DMS53 (cell line): Measurements from ENCODE around the gene FXYD7.
"Not testable (repeated sequence)": the region's sequence is repeated elsewhere in the genome, so short reads cannot be mapped to it uniquely, and the experiment has no call there.

Source experiments
- DNase-seq: peaks from one replicate; lab custom pipeline; 2025; lab: John Stamatoyannopoulos, UW

FXYD7 gene

DNA sequence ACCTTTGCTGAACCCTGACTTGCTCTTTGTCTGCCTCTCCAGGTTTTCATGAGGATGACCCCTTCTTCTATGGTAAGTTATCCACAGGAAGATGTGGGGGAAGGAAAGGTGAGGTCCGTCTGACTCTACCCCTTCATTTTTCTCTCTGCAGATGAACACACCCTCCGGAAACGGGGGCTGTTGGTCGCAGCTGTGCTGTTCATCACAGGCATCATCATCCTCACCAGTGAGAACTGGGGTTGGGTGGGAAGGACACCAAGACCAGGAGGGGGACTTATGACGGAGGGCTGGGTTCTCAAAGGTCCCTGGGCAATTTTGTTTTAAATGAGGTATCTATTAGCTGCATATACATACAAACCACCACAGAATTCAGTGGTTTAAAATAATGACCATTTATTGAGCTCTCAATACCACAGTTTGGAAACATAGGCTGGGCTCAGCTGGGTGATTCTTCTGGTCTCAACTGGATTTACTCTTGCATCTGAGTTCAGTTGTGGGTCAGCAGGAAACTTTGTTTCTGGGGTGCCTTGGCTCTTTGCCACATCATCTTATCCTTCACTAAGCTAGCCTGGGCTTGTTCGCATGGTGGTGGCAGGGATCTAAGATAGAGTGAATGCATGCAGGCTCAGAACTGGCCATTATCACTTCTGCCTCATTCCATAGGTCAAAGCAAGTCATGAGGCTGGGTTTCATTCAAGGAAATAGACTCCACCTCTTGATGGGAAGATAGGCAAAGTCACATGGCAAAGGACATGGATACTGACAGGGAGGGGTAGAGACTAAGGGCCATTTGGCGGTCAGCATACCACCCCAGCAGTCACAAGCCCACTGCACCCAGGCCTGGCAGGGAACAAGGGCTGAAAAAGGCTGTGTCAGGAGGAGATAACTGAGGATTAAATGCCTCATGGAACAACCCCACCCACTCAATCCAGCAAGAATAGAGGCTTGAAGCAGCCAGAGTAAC is 23.3 kb downstream of the FXYD7 start:
- DNase-seq: no peak

- DNase-seq: no peak
Measured at GRCh38 chr19:35167251-35168119, 24.4 kb downstream of the FXYD7 start.

DNA sequence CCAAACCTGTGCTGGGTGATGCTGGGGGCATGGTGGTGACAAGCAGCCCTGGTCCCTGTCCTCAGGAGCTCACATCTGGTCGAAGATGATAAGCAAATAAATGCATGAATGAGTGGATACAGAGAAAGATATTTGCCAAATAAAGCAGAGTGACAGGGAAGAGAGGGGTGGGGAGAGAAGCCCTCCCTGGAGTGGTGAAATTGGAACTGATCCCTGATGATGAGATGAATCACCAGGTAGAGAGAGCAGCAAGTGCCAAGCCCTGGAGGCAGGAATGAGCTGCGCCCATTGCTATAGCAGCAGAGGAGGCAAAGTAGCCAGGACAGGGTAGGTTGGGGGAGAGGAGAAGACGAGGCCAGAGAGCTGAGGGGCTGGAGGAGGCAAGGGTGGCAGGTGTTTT is 25.1 kb downstream of the FXYD7 start:
- DNase-seq: peak; percentile 59

DNA sequence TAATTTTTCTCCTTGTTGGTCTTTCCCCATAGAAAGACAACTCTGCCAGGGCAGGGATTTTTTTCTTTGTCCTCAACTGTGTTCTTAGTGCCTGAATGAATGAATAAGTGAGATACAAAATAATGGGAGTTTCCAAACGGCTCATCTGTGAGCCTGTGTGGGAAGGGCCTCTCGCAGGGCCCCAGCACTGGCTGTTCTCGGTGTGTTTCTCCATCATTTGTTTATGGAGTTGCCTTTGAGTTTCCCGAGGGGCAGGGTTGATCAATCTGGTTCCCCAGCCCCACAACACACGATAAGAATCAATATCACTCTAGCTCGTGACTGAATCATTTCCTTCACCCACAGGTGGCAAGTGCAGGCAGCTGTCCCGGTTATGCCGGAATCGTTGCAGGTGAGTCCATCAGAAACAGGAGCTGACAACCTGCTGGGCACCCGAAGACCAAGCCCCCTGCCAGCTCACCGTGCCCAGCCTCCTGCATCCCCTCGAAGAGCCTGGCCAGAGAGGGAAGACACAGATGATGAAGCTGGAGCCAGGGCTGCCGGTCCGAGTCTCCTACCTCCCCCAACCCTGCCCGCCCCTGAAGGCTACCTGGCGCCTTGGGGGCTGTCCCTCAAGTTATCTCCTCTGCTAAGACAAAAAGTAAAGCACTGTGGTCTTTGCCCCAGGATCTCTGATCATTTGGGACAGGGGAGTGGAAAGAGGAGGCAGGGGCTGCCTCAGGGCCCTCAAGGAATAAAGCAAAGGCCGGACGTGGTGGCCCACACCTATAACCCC is 26.4 kb downstream of the FXYD7 start:
- DNase-seq: no peak

GRCh38 chr19:35170359-35171061 is 27.5 kb downstream of the FXYD7 start:
- DNase-seq: no peak

DNA sequence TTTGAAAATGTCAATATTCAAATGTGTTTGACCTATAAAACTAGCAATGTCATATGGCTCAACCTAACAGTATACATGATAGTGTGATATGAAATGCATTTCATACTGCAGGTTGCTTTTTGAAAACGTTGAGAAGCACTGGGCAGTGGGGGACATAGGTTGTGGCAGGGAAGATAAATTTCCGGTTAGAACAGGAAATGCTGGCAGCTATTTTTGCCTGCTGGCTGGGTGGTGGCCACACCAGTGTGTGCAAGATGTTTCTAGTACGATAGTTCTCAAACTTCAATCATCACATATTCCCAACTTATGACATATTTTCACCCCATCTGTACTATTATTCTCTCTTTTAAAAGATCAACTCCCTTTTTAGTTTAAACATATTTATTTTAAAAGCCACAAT is 28.7 kb downstream of the FXYD7 start:
- no peak for DNase-seq

- DNase-seq: no peak
Measured at GRCh38 chr19:35174226-35174625, 31.2 kb downstream of the FXYD7 start.

- DNase-seq: no peak
Measured at GRCh38 chr19:35176181-35176570, 33.1 kb downstream of the FXYD7 start.

DNA sequence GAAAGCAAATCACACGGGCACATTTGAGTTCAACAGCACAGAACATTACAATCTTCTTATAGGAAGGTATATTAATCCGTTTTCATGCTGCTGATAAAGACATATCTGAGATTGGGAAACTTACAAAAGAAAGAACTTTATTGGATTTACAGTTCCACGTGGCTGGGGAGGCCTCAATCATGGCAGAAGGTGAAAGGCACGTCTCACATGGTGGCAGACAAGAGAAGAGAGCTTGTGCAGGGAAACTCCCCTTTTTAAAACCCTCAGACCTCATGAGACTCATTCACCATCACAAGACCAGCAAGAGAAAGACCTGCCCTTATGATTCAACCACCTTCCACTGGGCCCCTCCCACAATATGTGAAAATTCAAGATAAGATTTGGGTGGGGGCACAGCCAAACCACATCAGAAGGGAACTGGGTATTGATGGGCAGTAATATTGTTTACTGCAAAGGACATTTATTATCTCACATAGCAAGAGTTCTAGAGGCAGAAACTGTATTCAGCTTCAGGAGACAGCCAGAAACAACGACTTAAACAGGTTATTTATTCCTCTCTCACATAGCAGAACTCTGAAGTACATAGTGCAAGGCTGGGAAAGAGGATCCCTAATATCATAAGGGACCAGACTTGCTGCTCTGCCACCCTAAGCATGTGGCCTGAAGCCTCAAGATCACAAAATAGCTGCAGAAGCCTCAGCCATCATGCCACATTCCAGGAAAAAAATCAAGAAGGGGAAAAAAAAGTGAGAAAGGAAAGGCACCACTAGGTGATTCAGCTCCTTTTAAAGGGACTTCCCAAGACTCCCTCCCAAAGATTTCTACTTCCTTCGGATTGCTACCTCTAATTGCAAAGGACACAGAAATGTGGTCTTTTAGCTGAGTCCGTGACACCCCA is 34.6 kb downstream of the FXYD7 start:
- DNase-seq: no peak

DNA sequence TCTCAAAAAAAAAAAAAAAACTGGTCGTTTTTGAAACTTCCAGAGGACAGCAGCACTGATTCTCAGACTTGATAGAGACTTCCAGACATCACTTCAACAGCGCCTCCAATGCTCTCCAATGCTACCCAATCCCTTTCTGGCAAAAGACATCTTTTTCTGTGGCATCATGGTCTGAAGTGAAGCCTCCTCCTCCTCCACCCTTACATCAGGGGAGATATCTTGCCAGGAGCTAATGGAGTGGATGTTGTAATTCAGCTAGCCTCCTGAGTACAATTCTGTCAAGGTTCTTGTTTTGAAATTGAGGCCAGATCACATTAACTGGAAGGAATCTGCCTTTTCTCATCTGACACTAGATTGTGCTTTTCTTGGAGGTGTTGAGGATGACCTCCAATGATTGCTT is 35.6 kb downstream of the FXYD7 start:
- DNase-seq: no peak

DNA sequence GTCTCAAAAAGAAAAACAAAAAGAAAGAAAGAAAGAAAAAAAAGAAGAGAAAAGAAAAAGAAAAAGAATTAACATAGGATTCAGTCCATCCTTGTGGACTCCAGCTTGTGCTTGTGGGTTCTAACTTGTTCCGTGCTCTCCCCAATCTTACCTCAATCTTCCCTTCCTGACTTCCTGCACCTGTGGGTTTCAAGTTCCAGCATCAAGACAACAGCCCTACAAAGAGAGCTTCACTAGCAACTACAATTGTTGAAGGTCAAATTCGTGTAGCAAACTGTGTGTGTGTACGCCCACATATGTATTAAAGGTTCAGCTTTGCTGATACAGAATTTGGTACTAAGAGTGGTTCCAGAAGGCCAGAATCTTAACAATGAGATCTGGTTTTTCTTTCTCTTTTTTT is 36.8 kb downstream of the FXYD7 start:
- no peak for DNase-seq

DNA sequence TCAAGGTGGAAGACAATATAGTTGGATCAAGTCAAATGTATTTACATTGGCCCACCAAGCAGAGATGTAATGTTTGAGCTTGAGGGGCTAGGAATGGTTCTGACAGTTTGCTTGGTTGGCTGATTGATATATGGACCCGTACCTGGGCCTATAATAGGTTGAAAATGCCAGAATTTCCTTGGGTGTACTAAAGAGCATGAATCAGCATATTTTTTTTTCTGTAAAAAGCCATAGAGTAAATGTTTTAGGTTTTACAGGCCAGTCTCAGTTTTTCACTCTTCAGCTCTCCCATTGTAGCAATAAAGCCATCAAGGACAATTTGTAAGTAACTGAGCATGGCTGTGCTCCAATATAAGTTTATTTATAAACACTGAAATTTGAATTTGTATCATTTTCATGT is 38.3 kb downstream of the FXYD7 start:
- no peak for DNase-seq

- DNase-seq: no peak
Measured at GRCh38 chr19:35184267-35184666, 41.2 kb downstream of the FXYD7 start.

- DNase-seq: no peak
Measured at GRCh38 chr19:35184884-35185283, 41.8 kb downstream of the FXYD7 start.

DNA sequence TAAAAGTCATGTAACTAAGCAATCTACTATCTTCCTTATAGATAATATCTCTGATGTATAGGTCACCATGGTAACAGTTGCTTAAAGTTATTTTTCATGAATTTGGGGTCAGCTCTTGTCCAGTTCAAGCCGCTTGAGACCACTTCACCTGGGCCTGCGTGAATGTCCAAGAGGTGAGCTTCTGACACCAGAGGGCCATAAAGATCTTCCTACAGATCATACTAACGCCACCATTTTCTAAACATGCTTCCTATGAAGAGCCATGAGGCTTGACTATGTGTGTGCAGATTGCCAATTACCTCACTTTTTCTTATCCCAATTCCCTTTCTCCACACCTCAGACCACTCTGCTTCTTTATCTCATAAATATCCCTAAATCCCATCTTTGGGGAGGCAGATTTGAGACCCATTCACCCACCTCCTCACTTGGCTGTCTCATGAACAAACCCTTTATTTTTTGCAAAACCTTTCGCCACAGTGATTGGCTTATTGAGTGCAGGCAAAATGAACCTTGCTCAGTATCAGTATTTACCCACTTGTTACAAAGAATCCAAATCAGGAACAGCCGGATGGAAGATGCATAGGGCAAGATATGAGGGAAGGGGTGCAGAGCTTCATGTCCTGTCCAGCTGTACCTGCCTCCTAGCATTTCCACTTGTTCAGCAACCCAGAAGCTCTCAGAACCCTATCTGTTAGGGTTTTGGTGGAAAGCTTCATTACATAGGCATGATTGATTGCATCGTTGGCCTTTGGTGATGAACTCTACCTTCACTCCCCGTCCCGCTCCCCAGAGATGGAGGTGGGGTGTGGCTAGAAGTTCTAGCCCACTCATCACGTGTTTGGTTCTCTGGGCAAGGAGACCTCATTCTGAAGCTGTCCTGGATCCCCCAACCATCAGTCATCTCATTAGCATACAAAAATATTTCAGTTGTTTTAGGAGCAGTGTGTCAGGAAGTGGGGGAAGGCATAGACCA is 51.2 kb downstream of the FXYD7 start:
- DNase-seq: no peak

GRCh38 chr19:35195830-35196229 is 52.8 kb downstream of the FXYD7 start:
- DNase-seq: no peak

DNA sequence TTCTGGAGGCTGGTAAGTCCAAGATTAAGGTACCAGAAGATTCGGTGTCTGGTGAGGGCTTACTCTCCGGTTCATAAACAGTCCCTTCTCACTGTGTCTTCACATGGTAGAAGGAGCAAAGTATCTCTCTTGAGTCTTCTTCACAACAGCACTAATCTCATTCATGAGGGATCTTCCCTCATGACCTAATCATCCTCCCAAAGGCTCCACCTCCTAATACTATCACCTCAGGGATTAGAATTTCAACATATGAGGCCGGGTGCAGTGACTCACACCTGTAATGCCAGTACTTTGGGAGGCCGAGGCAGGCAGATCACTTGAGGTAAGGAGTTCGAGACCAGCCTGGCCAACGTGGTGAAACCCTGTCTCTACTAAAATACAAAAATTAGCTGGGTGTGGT is 53.8 kb downstream of the FXYD7 start:
- DNase-seq: not testable (repeated sequence)

GRCh38 chr19:35199481-35199880 is 56.4 kb downstream of the FXYD7 start:
- DNase-seq: no peak
